ENCODE results near the gene SERTAD1. TPM values are rescaled to one million over a fixed set of nuclear protein-coding genes. Genes with fewer than 3 reads are reported as not detected.

SERTAD1 gene
- total RNA-seq, 1 donor from 2014 or later = 8.9 TPM

DNA sequence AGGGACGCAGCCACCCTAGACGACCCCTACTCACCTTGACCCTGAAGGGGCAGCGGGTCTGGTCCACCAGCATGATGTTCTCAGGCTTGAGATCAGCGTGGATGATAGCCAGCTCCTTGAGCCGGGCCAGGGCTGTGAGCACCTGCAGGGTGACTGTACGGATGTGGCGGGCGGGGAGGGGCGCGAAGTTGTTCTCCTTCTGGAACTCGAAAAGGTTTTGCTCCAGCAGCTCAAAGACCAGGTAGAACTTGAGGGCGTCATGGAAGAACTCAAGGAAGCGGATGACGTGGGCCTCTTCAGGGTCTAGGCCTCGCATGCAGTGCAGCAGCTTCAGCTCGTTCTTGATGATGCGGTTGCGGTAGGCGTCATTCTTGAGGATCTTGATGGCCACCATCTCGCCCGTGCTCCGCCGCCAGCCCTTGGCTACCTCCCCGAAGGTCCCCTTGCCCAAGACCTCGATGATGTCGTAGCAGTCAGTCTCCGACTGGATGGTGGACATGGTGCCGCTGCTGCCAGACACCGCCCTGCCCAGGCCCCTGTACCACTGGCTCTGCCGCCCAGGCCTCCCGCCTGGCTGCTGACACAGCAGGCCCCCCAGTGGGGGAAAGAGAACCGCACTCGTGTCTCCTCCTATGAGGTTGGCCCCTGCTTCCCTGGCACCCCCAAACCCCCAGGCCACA lies 36.2 kb downstream of the SERTAD1 start:
- DNase-seq (no peak), ATAC-seq (no peak)

DNA sequence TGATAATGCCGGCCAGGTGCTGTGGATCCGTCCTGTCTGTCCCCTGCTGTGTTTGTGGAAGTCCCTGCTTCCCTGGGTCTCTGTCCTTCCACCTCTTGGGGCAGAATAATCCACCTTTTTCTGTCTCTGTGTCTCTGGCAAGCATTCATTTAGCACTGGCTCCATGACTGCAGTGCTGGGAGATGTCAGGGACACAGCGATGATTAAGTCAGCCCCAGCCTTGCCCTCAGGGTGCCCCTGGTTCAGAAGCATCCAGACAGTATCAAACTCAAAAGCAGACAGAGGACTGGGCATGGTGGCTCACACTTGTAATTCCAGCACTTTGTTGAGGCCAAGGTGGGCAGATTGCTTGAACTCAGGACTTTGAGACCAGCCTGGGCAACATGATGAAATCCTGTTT lies 37.3 kb downstream of the SERTAD1 start:
- DNase-seq = no peak
- no peak for ATAC-seq
- intact Hi-C loops (cut with micrococcal nuclease) = no loop called here

More for the DNA sequence above, 36.2 kb downstream of the SERTAD1 start:
- intact Hi-C loops (cut with micrococcal nuclease) = no loop called here

DNA sequence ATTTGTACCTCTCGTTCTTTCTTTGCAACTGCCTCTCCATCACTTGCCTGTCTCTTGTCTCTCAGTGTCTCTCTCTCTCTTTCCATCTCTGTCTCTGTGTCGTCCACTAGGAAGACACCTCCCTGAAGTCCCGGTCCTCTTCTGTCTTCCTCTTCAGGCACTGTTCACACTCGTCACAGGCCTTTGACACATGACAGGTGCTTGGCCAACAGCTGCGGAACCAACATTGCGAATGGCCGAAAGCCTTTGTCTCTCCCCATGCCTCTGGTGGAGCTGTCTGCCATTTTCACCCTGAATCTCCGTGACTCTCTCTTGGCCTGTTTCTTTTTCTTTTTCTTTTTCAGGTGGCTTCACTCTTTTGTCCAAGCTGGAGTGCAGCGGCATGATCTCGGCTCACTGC lies 38.6 kb downstream of the SERTAD1 start:
- ATAC-seq = no peak
- no peak for DNase-seq
- intact Hi-C loops (cut with micrococcal nuclease) = no loop called here

DNA sequence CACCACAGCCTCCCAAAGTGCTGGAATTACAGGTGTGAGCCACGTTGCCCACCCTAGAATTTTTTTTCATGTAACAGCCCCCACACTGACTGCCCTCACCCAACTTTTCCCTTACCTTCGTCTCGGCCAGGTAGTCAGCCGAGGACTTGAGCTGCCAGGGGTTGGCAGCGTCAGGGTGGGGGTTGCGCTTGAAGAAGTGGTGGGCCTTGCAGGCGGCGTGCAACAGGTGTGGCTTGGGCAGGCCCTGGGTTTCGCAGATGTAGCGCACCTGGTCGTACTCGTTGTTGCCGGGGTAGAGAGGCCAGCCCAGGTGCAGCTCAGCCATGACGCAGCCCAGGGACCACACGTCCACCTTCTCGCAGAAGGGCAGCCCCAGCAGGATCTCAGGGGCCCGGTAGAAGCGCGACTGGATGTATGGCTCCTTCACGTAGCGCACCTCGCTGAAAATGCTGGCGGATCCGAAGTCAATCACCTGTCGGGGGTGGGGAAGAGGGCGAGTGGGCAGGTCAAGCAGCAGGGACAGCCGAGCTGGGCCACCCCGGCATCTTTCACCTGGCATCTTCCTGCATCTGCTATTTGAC lies 42.0 kb downstream of the SERTAD1 start:
- DNase-seq = no peak
- no peak for ATAC-seq
- intact Hi-C loops (cut with micrococcal nuclease) = no loop called here

DNA sequence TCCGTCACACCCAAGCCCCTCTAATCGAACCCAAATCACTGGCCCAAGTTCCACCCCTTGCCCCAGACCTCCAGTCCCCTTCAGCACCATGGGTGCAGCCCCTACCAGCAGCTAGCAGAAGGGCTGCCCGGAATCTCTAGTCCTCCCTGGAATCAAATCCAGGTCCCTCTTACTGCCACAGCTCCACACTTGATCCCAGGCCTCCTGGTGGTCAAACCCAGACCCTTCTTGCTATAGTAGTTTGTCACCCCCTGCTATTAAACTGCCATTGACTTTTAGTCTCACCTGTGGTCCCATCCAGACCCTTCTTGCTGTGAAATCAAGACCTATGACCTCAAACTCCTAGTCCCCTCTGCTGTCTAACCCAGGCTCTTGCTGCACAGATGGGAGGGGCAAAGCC lies 44.5 kb downstream of the SERTAD1 start:
- DNase-seq (no peak), ATAC-seq (no peak)
- intact Hi-C loops (cut with micrococcal nuclease) = no loop called here

DNA sequence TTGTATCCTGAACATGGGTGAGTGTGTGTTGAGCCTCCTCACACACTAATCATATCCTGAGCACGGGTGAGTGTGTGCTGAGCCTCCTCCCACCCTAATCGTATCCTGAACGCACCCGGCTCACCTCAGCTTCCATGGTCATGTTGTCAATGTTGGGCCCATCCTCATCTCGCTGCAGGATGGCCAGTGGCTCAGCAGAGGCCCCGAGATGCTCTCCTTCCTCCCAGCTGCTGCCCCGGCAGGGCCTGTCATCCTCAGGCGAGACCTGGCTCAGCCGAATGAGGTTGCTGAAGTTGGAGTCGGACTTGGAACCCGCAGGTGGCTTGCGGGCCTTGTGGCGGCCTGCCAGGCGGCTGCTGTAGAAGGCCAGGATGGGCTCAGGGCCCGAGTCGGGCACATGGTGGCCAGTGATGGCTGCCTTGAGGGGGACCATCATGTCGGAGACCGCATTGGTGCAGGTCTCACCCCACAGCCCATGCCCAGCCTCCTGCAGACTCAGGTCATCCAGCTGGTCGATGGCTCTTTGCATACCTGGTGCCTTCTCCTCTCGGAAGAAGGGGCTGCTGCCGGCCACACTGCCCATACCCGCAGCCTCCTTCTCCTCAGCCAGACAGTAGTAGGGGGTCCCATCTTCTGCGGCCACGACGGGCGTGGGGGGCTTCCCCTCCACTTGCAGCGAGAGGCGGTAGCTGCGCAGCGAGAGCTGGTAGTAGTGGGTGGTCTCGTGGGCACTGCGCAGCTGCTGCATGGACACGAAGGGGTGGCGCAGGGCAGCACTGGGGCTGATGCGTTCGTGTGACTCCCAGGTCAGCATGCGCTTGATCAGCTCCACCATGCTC lies 45.4 kb downstream of the SERTAD1 start:
- intact Hi-C loops (cut with micrococcal nuclease) = no loop called here
- ATAC-seq (no peak), DNase-seq (no peak)

DNA sequence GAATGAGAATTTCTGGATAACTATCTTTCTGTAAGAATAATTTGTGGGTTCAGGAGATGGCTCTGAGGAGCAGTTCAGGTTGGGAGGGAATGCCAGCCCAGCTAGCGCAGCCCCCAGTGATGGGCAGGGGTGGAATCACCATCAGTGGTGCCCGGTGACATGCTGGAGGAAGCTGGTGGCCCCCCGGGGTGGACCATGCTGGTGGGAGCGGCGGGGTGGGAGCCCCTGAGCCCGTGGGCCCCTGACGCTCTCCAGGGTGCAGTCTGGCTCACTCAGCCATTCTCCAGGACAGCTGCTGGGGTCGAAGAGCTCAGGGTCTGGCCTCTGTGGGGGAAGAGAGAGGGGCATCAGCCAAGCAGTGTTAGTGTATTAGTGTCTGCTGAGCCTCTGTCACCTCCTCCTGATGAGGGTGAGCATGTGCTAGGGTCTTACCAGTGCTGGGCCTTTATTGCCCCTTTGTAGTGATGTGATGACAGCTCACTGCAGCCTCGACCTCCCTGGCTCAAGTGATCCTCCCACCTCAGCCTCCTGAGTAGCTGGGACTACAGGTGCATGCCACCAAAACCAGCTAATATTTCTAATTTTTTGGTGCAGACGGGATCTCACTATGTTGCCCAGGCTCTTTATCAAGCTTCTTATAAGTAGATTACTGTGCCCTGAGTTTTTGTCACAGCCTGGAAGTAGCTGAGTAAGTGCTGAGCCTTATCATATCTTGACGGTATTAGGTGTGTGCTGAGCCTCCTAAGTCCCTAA lies 46.2 kb downstream of the SERTAD1 start:
- ATAC-seq (no peak), DNase-seq (no peak)
- intact Hi-C loops (cut with micrococcal nuclease) = no loop called here

DNA sequence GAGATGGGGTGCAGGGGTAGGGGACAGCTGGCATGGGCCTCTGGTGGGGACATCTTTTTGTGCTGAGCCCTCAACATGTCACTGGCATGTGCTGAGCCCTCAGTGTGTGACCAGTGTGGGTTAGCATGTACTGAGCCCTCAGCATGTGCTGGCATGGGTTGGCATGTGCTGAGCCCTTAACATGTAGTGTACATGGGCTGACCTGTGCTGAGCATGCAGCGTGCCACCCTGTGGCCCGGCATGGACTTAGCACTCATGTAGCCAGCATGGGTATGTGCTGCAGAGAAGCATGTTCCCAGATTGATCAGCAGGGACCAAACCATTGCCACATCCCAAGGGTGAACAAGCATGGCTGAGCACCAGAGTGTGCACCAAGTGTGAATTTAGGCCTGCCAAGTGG lies 47.3 kb downstream of the SERTAD1 start:
- intact Hi-C loops (cut with micrococcal nuclease) = no loop called here
- ATAC-seq (no peak), DNase-seq (no peak)

DNA sequence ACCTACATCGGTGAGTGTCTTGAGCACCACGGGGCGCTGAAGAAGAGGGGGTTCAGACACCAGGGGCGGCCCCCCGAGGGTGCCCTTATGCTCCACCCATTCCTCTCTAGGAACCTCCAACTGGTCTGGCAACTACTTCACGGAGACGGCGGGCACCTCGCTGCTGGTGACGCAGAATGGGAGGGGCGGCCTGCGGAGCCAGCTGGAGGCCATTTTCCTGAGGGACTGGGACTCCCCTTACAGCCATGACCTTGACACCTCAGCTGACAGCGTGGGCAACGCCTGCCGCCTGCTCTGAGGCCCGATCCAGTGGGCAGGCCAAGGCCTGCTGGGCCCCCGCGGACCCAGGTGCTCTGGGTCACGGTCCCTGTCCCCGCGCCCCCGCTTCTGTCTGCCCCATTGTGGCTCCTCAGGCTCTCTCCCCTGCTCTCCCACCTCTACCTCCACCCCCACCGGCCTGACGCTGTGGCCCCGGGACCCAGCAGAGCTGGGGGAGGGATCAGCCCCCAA lies 47.9 kb downstream of the SERTAD1 start:
- DNase-seq (no peak), ATAC-seq (no peak)
- intact Hi-C loops (cut with micrococcal nuclease) = no loop called here

DNA sequence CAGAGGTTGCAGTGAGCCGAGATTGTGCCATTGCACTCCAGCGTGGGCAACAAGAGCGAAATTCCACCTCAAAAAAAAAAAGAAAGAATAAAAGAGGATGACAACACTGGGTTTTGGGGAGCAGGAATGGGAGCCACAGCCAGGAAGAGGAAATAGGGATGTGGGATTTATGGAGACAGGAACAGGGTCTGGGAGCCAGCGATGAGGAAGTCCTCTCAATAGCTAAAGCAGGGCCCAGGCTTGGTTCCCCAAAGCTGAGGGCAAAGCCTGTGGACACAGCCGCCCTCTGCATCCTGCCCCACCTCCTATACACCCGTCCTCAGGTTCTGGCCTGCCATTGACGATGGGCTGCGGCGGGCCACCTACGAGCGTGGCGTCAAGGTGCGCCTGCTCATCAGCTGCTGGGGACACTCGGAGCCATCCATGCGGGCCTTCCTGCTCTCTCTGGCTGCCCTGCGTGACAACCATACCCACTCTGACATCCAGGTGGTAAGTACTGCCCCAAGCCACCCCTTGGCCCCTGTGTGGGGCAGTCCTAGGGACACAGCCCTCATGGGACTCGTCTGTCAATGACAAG lies 49.4 kb downstream of the SERTAD1 start:
- DNase-seq = no peak

DNA sequence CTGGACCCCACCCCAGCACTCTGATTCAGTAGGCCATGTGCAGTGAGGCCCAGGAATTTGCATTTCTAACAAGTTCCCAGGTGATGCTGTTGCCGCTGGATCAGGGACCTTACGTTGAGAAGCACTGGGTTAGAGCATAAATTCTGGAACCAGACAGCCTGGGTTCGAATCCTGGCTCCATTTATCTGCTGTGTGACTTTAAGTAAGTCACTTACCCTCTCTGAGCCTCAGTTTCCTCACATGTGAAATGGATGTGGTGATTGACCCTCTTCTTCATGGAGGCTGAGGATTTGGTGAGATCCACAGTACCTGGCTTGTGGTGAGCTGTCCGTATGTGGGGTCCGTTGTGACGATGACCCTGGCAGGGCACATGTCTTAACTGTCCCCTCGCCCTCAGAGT lies 51.7 kb downstream of the SERTAD1 start:
- ATAC-seq (no peak), DNase-seq (no peak)
- intact Hi-C loops (cut with micrococcal nuclease) = no loop called here

More for the DNA sequence above, 49.4 kb downstream of the SERTAD1 start:
- no peak for ATAC-seq
- intact Hi-C loops (cut with micrococcal nuclease) = no loop called here

DNA sequence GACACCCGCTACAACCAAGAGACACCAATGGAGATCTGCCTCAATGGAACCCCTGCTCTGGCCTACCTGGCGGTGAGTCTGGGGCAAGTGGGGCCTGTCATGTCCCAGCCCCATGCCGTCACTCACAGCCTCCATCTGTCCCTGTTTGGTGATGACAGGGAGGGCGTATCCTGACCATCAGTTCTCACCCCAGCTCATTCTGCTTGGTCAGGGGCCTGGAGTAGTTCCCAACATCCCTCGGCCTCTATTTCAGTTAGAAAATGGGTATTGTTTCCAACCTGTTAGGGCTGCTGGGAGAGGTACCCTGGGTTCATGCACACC lies 54.0 kb downstream of the SERTAD1 start:
- DNase-seq = no peak
- no peak for ATAC-seq
- intact Hi-C loops (cut with micrococcal nuclease) = no loop called here

Other genes starting within 250 kb of the SERTAD1 start
- 19.6 TPM for gene MAP3K10, start 234.6 kb downstream of the SERTAD1 start, total RNA-seq
- gene TTC9B, start 207.6 kb downstream of the SERTAD1 start, total RNA-seq = not detected
- gene CCNP, start 199.3 kb downstream of the SERTAD1 start, total RNA-seq = not detected
- gene AKT2, start 140.6 kb downstream of the SERTAD1 start, total RNA-seq = 135 TPM
- 215 TPM for gene C19orf47, start 77.6 kb downstream of the SERTAD1 start, total RNA-seq
- 161 TPM for gene PLD3, start 77.3 kb downstream of the SERTAD1 start, total RNA-seq
- not detected for gene HIPK4, start 35.8 kb downstream of the SERTAD1 start, total RNA-seq
- gene PRX, start 12.6 kb downstream of the SERTAD1 start, total RNA-seq = 4.1 TPM
- gene SERTAD3, start 18.3 kb upstream of the SERTAD1 start, total RNA-seq = 23.4 TPM
- gene BLVRB, start 39.8 kb upstream of the SERTAD1 start, total RNA-seq = 120 TPM
- gene SPTBN4, start 41.0 kb upstream of the SERTAD1 start, total RNA-seq = 4.8 TPM
- gene SHKBP1, start 150.9 kb upstream of the SERTAD1 start, total RNA-seq = 16.4 TPM
- 294 TPM for gene LTBP4, start 175.4 kb upstream of the SERTAD1 start, total RNA-seq

All from left ventricle myocardium superior (tissue), 1 donor.